WERI-Rb-1 (cell line): ENCODE results near the gene CSNK2A1.

Source experiments
- DNase-seq: peaks from one replicate; pipeline ENCODE4 v3.0.0-alpha.2; 2020
- H3K27ac ChIP-seq: fragments of 250-450 bp; sonication (Bioruptor Pico); 2 replicates; pipeline ENCODE4 v1.5.1; 2020; ENCODE audit warnings: mild to moderate bottlenecking, moderate library complexity
- H3K27me3 ChIP-seq: fragments of 250-450 bp; sonication (Bioruptor Pico); 2 replicates; pipeline ENCODE4 v1.5.1; 2021; ENCODE audit warnings: mild to moderate bottlenecking, low read depth, moderate library complexity; ENCODE audit not compliant: insufficient read depth, severe bottlenecking
- H3K36me3 ChIP-seq: fragments of 250-450 bp; sonication (Bioruptor Pico); 2 replicates; pipeline ENCODE4 v1.5.1; 2020; ENCODE audit warnings: mild to moderate bottlenecking, moderate library complexity
- H3K4me3 ChIP-seq: 2 replicates; pipeline ENCODE4 v1.5.1; 2011; ENCODE audit warnings: low read depth, mild to moderate bottlenecking, control low read depth, low read length
- H3K9me3 ChIP-seq: fragments of 250-450 bp; sonication (Bioruptor Pico); 2 replicates; pipeline ENCODE4 v1.5.1; 2021; ENCODE audit warnings: mild to moderate bottlenecking, moderate library complexity; ENCODE audit not compliant: severe bottlenecking
- CTCF ChIP-seq: IDR thresholded peaks from 2 replicates; pipeline ENCODE4 v1.5.1; 2011; ENCODE audit warnings: low read depth, mild to moderate bottlenecking, control low read depth, inconsistent platforms, low read length

The CSNK2A1 gene

GRCh38 chr20:444862-445426 lies 98.6 kb downstream of the CSNK2A1 start:
- TF ChIP-seq CTCF = no peak
- peaks cover 73% of the 10 kb centered on the region for H3K36me3 ChIP-seq
- no peaks in the 10 kb centered on the region for H3K9me3 ChIP-seq
- no peak for DNase-seq
- H3K27me3 ChIP-seq = no peaks in the 10 kb centered on the region
- H3K4me3 ChIP-seq = no peak overlapping the region
- H3K27ac ChIP-seq = no peak overlapping the region

- Histone ChIP-seq H3K27ac (no peak overlapping the region), H3K36me3 (peaks cover 81% of the 10 kb centered on the region), H3K9me3 (no peaks in the 10 kb centered on the region), H3K27me3 (no peaks in the 10 kb centered on the region), H3K4me3 (no peak overlapping the region)
- no peak for DNase-seq
- TF ChIP-seq CTCF = no peak
Measured at GRCh38 chr20:444117-444516, 99.5 kb downstream of the CSNK2A1 start.

GRCh38 chr20:443223-443775 lies 100.3 kb downstream of the CSNK2A1 start:
- no peak overlapping the region for H3K4me3 ChIP-seq
- DNase-seq = no peak
- no peak for TF ChIP-seq CTCF
- H3K9me3 ChIP-seq = no peaks in the 10 kb centered on the region
- no peaks in the 10 kb centered on the region for H3K27me3 ChIP-seq
- H3K36me3 ChIP-seq = peaks cover 89% of the 10 kb centered on the region
- H3K27ac ChIP-seq = no peak overlapping the region

GRCh38 chr20:440636-441035 lies 103.0 kb downstream of the CSNK2A1 start:
- no peak for DNase-seq

GRCh38 chr20:440148-440547 lies 103.4 kb downstream of the CSNK2A1 start:
- Histone ChIP-seq H3K36me3 (peaks cover 95% of the 10 kb centered on the region), H3K4me3 (no peak overlapping the region), H3K27me3 (no peaks in the 10 kb centered on the region), H3K27ac (no peak overlapping the region), H3K9me3 (no peaks in the 10 kb centered on the region)
- no peak for DNase-seq
- no peak for TF ChIP-seq CTCF

More at GRCh38 chr20:440636-441035, 103.0 kb downstream of the CSNK2A1 start:
- Histone ChIP-seq H3K4me3 (no peak overlapping the region), H3K36me3 (peaks cover 95% of the 10 kb centered on the region), H3K27me3 (no peaks in the 10 kb centered on the region), H3K9me3 (no peaks in the 10 kb centered on the region), H3K27ac (no peak overlapping the region)
- no peak for TF ChIP-seq CTCF
